ENCODE data around the gene SLIT3.

- no peak for TF ChIP-seq POLR2AphosphoS5 (IDR thresholded peaks at IDR 0.05)
- TF ChIP-seq CTCF (IDR thresholded peaks at IDR 0.05) = no peak
- TF ChIP-seq POLR2A (IDR thresholded peaks at IDR 0.05) = no peak
- no peak for TF ChIP-seq EP300 (IDR thresholded peaks at IDR 0.05)
These were observed 409.8 kb downstream of the SLIT3 start for GRCh38 chr5:168890816-168891812.

Measured in suprapubic skin (tissue), 4 donors.